ENCODE data around the gene IPP.

DNA sequence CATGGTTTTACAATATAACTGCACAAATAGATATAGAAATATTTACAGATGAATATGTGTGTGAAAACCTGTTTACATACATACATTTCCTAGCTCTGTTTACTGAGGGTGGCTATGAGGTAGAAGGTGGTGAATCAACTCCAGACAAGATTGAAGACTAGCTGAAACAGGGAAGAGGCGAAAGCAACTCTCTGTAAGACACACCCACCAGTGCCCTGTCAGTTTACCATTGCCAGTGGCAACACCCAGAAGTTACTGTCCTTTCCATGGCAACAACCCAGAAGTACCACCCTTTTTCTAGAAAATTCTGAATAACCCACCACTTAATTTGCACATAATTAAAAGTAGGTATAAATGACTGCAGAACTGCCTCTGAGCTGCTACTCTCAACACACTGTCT is 45.8 kb downstream of the IPP start:
- TF ChIP-seq POLR2AphosphoS5 (IDR thresholded peaks at IDR 0.05), result no peak
- TF ChIP-seq, protein P1, sequence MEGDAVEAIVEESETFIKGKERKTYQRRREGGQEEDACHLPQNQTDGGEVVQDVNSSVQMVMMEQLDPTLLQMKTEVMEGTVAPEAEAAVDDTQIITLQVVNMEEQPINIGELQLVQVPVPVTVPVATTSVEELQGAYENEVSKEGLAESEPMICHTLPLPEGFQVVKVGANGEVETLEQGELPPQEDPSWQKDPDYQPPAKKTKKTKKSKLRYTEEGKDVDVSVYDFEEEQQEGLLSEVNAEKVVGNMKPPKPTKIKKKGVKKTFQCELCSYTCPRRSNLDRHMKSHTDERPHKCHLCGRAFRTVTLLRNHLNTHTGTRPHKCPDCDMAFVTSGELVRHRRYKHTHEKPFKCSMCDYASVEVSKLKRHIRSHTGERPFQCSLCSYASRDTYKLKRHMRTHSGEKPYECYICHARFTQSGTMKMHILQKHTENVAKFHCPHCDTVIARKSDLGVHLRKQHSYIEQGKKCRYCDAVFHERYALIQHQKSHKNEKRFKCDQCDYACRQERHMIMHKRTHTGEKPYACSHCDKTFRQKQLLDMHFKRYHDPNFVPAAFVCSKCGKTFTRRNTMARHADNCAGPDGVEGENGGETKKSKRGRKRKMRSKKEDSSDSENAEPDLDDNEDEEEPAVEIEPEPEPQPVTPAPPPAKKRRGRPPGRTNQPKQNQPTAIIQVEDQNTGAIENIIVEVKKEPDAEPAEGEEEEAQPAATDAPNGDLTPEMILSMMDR (IDR thresholded peaks at IDR 0.05 in 8 of 11, conservative IDR thresholded peaks at IDR 0.05 in 3 of 11), result no peak
